Liver (tissue), 9 donors: ENCODE data around the gene STAT3. TPM values are rescaled to one million over a fixed set of nuclear protein-coding genes. Genes with fewer than 3 reads are reported as not detected.
"Not testable (repeated sequence)": the region's sequence is repeated elsewhere in the genome, so short reads cannot be mapped to it uniquely, and the experiment has no call there.

ENCODE experiments used
- DNase-seq: peaks from one replicate; pipeline ENCODE4 v3.0.0-alpha.2; 2017; ENCODE audit warnings: low spot score
- H3K27ac ChIP-seq, 2 donors: one replicate each; pipeline ENCODE4 v1.7.0; 2013; ENCODE audit warnings: inconsistent platforms in 2 of 2, low read length in 2 of 2, control low read depth in 1 of 2, low read depth in 1 of 2, mild to moderate bottlenecking in 1 of 2
- H3K27me3 ChIP-seq, 4 donors: one replicate each; pipeline versions ENCODE4 v1.6.1 to v1.7.0; 2013; ENCODE audit warnings: low read length in 3 of 4, inconsistent platforms in 1 of 4, mild to moderate bottlenecking in 1 of 4, moderate library complexity in 1 of 4; ENCODE audit not compliant: control insufficient read depth in 4 of 4, insufficient read depth in 4 of 4
- H3K36me3 ChIP-seq, 4 donors: one replicate each; pipeline versions ENCODE4 v1.6.1 to v1.7.0; 2013; ENCODE audit warnings: low read length in 3 of 4, mild to moderate bottlenecking in 3 of 4, low read depth in 1 of 4, moderate library complexity in 1 of 4; ENCODE audit not compliant: control insufficient read depth in 4 of 4, insufficient read depth in 3 of 4
- H3K4me1 ChIP-seq, 4 donors: one replicate each; pipeline versions ENCODE4 v1.6.1 to v1.7.0; 2013; ENCODE audit warnings: low read length in 3 of 4, mild to moderate bottlenecking in 3 of 4, moderate library complexity in 1 of 4; ENCODE audit not compliant: control insufficient read depth in 4 of 4, insufficient read depth in 4 of 4
- H3K4me3 ChIP-seq, 3 donors: one replicate each; pipeline versions ENCODE4 v1.6.1 to v1.7.0; 2013; ENCODE audit warnings: low read length in 3 of 3, control low read depth in 1 of 3, low read depth in 1 of 3, mild to moderate bottlenecking in 1 of 3
- H3K9ac ChIP-seq, 2 donors: one replicate each; pipeline ENCODE4 v1.7.0; 2013; ENCODE audit warnings: low read length in 2 of 2, mild to moderate bottlenecking in 2 of 2, moderate library complexity in 2 of 2, control low read depth in 1 of 2, low read depth in 1 of 2
- H3K9me3 ChIP-seq, 4 donors: one replicate each; pipeline versions ENCODE4 v1.6.1 to v1.7.0; 2013; ENCODE audit warnings: low read length in 3 of 4; ENCODE audit not compliant: control insufficient read depth in 4 of 4
- FOXA1 ChIP-seq: IDR thresholded peaks from 2 replicates; pipeline ENCODE4 v1.6.1; 2016; ENCODE audit warnings: antibody characterized with exemption
- FOXA2 ChIP-seq: IDR thresholded peaks from 2 replicates; pipeline ENCODE4 v1.6.1; 2016; ENCODE audit warnings: antibody characterized with exemption
- HNF4A ChIP-seq, 2 donors: conservative IDR thresholded peaks; 2 replicates each; pipeline ENCODE4 v1.6.1; 2016; ENCODE audit warnings: antibody characterized with exemption in 2 of 2, mild to moderate bottlenecking in 2 of 2
- HNF4G ChIP-seq: IDR thresholded peaks from 2 replicates; pipeline ENCODE4 v1.6.1; 2016; ENCODE audit warnings: antibody characterized with exemption
- NR2F2 ChIP-seq: IDR thresholded peaks from 2 replicates; pipeline ENCODE4 v1.6.1; 2016; ENCODE audit warnings: antibody characterized with exemption
- RAD21 ChIP-seq, 2 donors: IDR thresholded peaks; 2 replicates each; pipeline ENCODE4 v1.6.1; 2016; ENCODE audit warnings: antibody characterized with exemption in 2 of 2, mild to moderate bottlenecking in 2 of 2
- RXRA ChIP-seq, 2 donors: IDR thresholded peaks; 2 replicates each; pipeline ENCODE4 v1.6.1; 2017 to 2018; ENCODE audit warnings: antibody characterized with exemption in 2 of 2, mild to moderate bottlenecking in 1 of 2
- SP1 ChIP-seq: IDR thresholded peaks from 2 replicates; pipeline ENCODE4 v1.6.1; 2018; ENCODE audit warnings: antibody characterized with exemption, mild to moderate bottlenecking
- TAF1 ChIP-seq: conservative IDR thresholded peaks from 2 replicates; pipeline ENCODE4 v1.6.1; 2016; ENCODE audit warnings: antibody characterized with exemption, mild to moderate bottlenecking
- YY1 ChIP-seq: IDR thresholded peaks from 2 replicates; pipeline ENCODE4 v1.6.1; 2016; ENCODE audit warnings: antibody characterized with exemption, mild to moderate bottlenecking
- WGBS: extraction: QIAGEN DNeasy Blood & Tissue Kit; methylation state at CpG from one replicate; pipeline ENCODE4 v1.1.7; 2013; 5-methylcytosine and 5-hydroxymethylcytosine counted together
- polyA plus RNA-seq, 2 donors: library from polyadenylated mRNA; stranded (reverse) in 1 of 2; unstranded in 1 of 2; fragments of 200-250 nt in 1 of 2; fragments of >200 nt in 1 of 2; fragmentation: Nextera tagmentation in 1 of 2; extraction: Ambion mirVana in 1 of 2; gene quantifications; one replicate each; pipeline versions ENCODE4 v1.2.1 to v1.2.3, GENCODE V29; 2013 to 2015
- total RNA-seq, 2 donors: library from RNA; depleted of rRNA; stranded (reverse); fragments of >200 nt; gene quantifications; one replicate each; pipeline ENCODE4 v1.2.3, GENCODE V29; 2014
- TF ChIP-seq, protein P1 (sequence below): fragments of 150-350 bp; IDR thresholded peaks from 2 replicates; pipeline ENCODE4 v1.5.1; 2017; ENCODE audit warnings: improper control_type of control experiment, low read depth, low read length; ENCODE audit not compliant: missing input control
- donor health status: healthy.
- donor health status: healthy.
- donor health status: healthy.
- donor health status: healthy.
- donor health status: healthy.

Gene STAT3
- total and polyA plus RNA-seq, 4 donors: 68.7 to 301 (median 114) TPM

DNA sequence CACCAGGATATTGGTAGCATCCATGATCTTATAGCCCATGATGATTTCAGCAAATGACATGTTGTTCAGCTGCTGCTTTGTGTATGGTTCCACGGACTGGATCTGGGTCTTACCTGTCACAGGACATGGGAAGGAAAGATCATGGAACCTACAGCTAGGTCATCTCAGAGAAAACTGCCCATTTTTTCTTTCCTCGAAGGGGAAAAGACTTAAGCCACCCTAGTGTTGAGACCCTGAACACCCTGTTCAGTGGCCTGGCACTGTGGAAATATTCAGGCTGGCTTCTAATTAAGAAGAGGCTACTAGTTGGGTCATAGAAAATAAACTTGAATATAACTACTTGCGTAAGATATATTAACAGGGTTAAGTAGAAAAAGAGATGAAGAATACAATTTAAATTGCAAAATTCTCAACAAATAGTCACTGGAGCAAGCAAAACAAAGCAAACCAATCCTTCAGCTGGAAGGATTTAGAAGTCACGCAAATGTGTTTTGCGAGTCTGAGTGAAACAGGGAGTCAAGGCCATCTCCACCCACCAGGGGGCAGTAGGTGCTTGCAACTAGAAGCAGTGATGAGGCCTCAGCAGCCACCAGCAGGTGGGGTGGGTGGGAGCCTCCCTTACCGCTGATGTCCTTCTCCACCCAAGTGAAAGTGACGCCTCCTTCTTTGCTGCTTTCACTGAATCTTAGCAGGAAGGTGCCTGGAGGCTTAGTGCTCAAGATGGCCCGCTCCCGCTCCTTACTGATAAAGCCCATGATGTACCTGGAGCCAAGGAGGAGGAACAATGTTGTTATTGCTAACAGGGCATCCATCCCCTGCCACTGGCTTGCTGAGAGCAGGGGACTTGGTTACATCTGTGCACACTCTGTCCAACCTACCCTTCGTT, 65.6 kb downstream of the STAT3 start:
- 45% methylated on average over 10 of the region's 10 CpGs for WGBS

GRCh38 chr17:42321555-42321954, 66.7 kb downstream of the STAT3 start:
- peaks cover 0 to 9% (median 3%) of the 10 kb centered on the region in 4 donors for H3K4me1 ChIP-seq
- no peak overlapping the region for H3K4me3 ChIP-seq
- no peak overlapping the region for H3K9ac ChIP-seq
- 87% methylated on average over 4 of the region's 4 CpGs for WGBS
- no peak for DNase-seq
- no peaks in the 10 kb centered on the region for H3K27me3 ChIP-seq
- H3K27ac ChIP-seq: no peak overlapping the region
- TF ChIP-seq, protein P1, sequence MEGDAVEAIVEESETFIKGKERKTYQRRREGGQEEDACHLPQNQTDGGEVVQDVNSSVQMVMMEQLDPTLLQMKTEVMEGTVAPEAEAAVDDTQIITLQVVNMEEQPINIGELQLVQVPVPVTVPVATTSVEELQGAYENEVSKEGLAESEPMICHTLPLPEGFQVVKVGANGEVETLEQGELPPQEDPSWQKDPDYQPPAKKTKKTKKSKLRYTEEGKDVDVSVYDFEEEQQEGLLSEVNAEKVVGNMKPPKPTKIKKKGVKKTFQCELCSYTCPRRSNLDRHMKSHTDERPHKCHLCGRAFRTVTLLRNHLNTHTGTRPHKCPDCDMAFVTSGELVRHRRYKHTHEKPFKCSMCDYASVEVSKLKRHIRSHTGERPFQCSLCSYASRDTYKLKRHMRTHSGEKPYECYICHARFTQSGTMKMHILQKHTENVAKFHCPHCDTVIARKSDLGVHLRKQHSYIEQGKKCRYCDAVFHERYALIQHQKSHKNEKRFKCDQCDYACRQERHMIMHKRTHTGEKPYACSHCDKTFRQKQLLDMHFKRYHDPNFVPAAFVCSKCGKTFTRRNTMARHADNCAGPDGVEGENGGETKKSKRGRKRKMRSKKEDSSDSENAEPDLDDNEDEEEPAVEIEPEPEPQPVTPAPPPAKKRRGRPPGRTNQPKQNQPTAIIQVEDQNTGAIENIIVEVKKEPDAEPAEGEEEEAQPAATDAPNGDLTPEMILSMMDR: no peak
- TF ChIP-seq HNF4A (conservative IDR thresholded peaks at IDR 0.05): no peak
- no peak for TF ChIP-seq NR2F2
- H3K9me3 ChIP-seq: no peaks in the 10 kb centered on the region
- peaks cover 16 to 88% (median 66%) of the 10 kb centered on the region in 4 donors for H3K36me3 ChIP-seq

More for the DNA sequence above, 65.6 kb downstream of the STAT3 start:
- Histone ChIP-seq H3K9ac (no peak overlapping the region), H3K27ac (no peak overlapping the region), H3K4me3 (no peak overlapping the region), H3K36me3 (peaks cover 16 to 90% (median 65%) of the 10 kb centered on the region in 4 donors), H3K27me3 (no peaks in the 10 kb centered on the region), H3K4me1 (peaks cover 0 to 4% (median under 1%) of the 10 kb centered on the region in 4 donors), H3K9me3 (no peaks in the 10 kb centered on the region)
- DNase-seq: peak; percentile 97
- TF ChIP-seq HNF4A (conservative IDR thresholded peaks at IDR 0.05) (no peak), RAD21 (IDR thresholded peaks at IDR 0.05) (peak; percentile 99), FOXA1 (no peak), RXRA (IDR thresholded peaks at IDR 0.05) (peak in 1 of 2 donors; percentile 21), SP1 (no peak), YY1 (no peak), HNF4G (no peak), FOXA2 (no peak), NR2F2 (no peak), TAF1 (no peak)
- TF ChIP-seq, protein P1: peak; percentile 99

DNA sequence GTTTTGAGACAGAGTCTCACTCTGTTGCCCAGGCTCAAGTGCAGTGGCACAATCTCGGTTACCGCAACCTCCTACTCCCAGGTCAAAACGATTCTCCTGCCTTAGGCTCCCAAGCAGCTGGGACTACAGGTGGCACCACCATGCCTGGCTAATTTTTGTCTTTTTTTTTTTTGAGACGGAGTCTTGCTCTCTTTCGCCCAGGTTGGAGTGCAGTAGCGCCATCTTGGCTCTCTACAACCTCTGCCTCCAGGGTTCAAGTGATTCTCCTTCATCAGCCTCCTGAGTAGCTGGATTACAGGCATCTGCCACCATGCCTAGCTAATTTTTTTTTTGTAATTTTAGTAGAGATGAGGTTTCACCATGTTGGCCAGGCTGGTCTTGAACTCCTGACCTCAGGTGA, 70.3 kb downstream of the STAT3 start:
- not testable (repeated sequence) for H3K4me3 ChIP-seq, DNase-seq, H3K27me3 ChIP-seq, H3K9ac ChIP-seq, H3K9me3 ChIP-seq, H3K27ac ChIP-seq
- 96% methylated on average over 6 of the region's 6 CpGs for WGBS
- Histone ChIP-seq H3K36me3 (peaks cover 12 to 79% (median 66%) of the 10 kb centered on the region in 4 donors), H3K4me1 (peaks cover 0 to 17% (median 12%) of the 10 kb centered on the region in 4 donors)
